ENCODE results near the gene GLI3.

GLI3 gene

DNA sequence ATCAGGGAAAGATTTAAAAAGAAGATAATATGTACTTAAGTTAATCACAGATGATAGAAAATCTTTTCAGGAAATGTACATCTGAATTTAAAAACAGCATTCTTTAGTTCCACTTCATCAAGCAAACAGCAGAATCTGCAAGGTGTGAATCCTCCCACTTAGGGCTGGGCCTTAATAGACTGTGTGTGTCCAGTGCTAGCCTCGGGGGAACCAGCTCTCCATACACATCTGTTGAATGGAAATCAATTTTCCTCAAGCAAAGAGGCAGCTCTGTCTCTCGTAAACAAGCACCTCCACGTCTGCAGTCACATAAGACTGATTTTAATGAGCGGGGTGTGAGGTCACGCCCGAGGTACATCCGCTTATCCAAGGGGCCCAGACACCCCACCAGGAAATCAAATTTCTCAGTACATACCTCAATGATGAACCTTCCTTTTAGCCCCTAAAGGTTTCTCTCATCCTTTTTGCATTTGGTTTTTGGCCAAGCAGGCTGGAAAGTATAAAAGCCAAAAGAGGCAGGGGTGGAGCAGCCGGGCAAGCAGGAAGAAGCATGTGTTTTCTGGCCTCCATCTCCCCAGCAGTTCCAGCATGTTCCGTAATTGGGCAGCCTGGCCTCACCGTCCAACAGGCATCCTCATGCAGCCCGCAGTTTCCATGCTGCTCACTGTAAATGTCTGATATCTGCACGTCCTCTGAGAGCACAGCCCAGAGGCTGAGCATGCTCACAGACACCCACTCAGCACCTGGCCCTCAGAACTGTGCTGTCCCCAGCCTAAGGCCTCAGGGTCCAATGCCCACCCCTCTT, 131.3 kb downstream of the GLI3 start:
- no peak for DNase-seq (ENCODE audit: low spot score)

DNA sequence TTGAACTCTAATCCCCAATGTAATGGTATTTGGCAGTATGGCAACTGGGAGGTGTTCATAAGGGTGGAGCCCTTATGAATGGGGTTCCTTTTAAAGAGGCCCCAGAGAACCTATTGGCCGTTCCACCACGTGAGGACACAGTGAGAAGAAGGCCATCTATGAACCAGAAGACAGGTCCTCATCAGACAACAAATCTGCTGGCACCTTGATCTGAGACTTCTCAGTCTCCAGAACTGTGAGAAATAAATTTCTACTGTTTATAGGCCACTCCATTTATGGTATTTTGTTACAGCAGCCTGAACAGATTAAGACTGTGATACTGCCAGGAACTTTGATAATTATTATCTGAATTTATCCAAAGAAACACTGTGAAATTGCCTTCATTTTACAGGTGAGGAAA, 132.3 kb downstream of the GLI3 start:
- DNase-seq (ENCODE audit: low spot score) = no peak

- DNase-seq (ENCODE audit: low spot score) = no peak
Measured at GRCh38 chr7:42104231-42104630, 132.8 kb downstream of the GLI3 start.

DNA sequence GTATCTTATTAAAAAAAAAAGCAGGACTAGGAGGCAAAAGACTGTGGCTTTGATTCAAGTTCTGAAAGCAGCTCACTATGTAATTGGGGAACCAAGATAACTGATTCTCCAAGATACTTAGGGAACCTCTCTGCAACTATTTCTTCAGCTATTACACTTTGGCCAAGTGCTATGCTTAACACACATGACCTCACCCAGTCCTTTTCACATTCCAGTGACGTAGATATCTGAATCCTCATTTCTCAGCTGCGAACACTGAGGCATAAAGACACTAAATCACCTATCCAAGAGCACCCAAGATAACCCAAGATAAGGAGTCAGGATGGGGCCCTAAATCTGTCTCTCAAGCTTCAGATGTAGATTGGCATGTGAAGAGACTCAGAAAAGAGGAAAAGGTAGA, 133.6 kb downstream of the GLI3 start:
- DNase-seq (ENCODE audit: low spot score) = no peak

DNA sequence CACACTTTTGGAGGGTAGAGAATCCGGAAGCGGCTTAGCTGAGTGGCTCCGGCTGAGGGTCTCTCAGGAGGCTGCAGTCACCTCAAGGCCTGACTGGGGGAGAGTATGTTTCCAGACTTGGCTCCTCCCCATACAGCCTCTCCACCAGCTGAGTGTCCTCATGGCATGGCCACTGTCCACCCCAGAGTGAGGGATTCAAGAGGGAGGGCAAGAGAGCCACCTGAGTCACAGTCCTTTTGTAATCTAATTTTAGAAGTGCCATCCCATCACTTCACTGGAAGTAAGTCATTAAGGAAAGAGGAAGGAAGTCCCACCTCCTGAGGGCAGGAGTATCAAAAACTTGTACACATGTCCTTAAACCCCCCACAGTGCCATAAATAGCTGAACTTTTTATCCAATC, 134.0 kb downstream of the GLI3 start:
- no peak for DNase-seq (ENCODE audit: low spot score)

GRCh38 chr7:42102301-42102700, 134.7 kb downstream of the GLI3 start:
- no peak for DNase-seq (ENCODE audit: low spot score)

DNA sequence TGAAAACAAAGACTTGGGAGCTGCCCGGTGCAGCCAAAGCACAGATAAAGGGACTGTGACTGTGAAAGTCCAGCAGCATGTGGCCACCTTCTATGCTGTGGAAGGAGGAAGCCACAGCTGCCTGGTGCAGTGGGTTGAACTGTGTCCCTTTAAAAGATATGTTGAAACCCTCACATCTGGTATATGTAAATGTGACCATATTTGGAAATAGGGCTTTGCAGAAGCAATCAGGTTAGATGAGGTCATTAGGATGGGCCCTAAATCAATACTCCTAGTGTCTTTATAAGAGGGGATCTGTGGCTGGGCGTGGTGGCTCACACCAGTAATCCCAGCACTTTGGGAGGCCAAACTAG, 136.9 kb downstream of the GLI3 start:
- DNase-seq (ENCODE audit: low spot score) = no peak

DNA sequence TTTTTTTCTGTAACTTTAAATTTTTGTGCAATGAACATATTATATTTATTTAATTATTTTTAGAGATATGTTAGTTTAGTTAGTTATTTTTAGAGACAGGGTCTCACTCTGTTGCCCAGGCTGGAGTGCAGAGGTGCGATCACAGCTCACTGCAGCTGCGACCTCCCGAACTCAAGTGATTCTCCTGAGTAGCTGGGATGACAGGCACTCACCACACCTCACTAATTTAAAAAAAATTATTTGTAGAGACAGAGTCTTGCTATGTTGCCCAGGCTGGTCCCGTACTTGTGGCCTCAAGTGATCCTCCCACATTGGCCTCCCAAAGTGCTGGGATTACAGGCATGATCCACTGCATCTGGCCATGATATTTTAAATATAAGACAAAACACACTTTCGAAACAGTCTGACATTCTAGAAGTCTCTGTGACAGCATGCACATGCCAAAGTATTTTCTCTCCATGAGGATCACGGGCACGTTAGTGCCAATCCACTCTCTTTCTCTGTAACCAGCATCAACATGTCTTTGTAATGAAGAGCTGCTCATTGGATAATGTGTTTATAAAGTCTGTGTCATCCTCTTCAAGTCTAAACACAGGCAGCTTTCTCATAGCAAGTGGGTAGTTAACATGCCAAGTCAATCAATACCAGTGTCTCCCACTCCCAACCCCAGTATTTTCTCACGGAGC, 137.4 kb downstream of the GLI3 start:
- no peak for DNase-seq (ENCODE audit: low spot score)

DNA sequence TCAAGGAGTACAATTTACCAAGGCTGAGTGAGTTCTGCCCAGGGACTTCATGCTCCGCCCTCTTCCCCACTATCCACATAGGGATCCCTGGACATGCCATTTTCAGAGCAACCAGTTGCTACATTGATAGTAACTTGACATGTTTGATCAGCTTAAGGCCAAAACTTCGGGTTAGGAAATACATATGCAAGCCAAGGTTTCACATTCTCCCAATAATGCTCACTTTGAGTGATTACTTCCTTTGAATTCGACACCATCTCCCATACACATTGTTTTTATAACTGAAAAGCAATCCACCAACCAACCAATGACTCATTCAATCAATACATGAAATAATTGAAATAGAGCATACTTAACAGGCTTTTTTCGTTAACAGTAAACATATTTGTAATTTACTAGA, 137.9 kb downstream of the GLI3 start:
- no peak for DNase-seq (ENCODE audit: low spot score)

GRCh38 chr7:42097752-42098151, 139.3 kb downstream of the GLI3 start:
- peak; percentile 62 for DNase-seq (ENCODE audit: low spot score)

- peak; percentile 41 for DNase-seq (ENCODE audit: low spot score)
Measured at GRCh38 chr7:42096681-42097561, 140.1 kb downstream of the GLI3 start.

DNA sequence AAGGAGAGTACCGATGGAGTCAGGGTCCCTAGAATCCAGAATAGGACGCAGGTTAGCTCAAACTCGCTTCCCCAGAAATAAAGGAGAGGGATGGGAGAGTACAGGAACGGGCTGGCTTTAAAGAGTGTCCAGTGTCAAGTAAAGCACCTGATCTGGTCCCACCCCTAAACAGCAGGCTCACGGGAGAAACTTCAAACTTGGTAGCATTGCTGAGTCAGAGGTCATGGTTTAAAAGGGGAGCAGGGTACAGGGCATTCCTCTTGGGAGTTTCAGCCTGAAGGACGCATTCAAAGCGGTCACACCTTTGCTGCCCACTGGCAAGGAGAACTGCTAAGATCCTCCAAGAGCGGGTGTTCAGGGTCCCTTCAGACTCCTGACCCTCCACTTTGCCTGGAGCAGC, 140.7 kb downstream of the GLI3 start:
- no peak for DNase-seq (ENCODE audit: low spot score)

- no peak for DNase-seq (ENCODE audit: low spot score)
Measured at GRCh38 chr7:42095791-42096190, 141.2 kb downstream of the GLI3 start.

GRCh38 chr7:42093349-42093905, 143.6 kb downstream of the GLI3 start:
- DNase-seq (ENCODE audit: low spot score) = no peak

- DNase-seq (ENCODE audit: low spot score) = no peak
Measured at GRCh38 chr7:42091461-42092291, 145.3 kb downstream of the GLI3 start.

DNA sequence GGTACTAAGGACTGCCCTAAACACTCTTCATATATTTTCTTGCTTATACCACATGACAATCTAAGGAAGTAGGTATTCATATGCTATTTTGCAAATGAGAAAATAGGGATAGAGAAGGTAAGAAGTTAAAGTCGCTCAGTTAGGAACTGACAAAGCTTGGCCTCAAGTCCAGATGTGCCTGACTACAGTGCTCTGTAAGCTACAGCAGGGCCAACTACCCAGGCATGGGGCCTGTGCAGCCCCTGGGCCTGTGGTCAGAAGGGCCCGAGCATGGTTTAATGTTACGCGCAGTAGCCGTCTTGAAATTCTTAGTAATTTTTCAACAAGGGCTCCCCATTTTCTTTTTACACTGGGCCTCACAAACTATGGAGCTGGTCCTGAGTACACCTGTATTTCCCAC, 146.2 kb downstream of the GLI3 start:
- DNase-seq (ENCODE audit: low spot score) = no peak

- DNase-seq (ENCODE audit: low spot score) = no peak
Measured at GRCh38 chr7:42090056-42090455, 147.0 kb downstream of the GLI3 start.

DNA sequence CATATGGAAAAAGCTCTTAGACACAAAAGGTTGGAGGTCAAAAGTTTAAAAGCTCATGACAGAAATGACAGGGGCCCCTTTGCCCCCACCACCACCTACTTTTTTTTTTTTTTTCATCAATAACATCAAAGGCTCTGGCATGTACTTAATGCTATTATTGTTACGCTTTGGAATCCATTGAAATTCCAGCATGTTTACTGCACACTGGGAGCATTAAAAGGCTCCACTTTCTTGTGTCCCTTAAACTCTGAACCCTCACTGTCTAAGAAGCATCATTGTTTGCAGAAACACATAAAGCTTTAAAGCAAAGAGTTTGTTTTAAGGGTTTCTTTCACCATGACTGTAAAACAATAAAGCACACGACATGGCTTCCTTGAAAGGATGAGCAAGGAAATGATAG, 149.4 kb downstream of the GLI3 start:
- no peak for DNase-seq (ENCODE audit: low spot score)

- DNase-seq (ENCODE audit: low spot score) = no peak
Measured at GRCh38 chr7:42085531-42085930, 151.5 kb downstream of the GLI3 start.

DNA sequence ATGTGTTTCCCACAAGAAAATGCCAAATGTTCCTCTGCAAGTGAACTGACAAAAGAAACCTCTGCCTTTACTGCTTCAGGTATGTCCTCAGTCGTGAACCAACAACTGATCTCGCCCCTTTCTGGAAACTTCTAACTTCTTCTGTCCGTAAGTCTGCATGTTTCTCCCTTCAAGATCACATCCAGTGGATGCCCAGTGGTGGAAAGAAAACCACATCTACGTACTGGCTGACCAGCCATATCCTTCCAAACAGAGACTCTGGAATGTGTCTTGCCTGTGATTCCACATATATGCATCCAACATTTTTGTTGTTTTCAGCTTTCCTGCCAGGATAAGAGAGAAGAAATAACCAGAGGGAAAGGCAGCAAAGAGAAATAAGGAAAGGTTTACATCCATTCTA, 152.7 kb downstream of the GLI3 start:
- no peak for DNase-seq (ENCODE audit: low spot score)

DNA sequence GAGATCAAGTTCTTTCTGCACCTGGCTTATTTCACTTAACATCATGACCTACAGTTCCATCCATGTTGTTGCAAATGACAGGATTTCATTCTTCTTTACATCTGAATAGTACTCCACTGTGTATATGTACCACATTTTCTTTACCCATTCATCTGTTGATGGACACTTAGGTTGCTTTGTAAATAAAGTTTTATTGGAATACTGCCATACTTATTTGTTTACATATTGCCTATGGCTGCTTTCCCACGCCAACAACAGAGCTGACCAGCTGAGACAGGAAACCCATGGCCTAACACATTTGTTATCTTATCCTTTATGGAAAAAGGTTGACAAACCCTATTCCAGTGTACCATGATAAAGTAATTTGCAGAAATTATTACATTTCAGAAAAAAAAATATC, 153.7 kb downstream of the GLI3 start:
- no peak for DNase-seq (ENCODE audit: low spot score)

- DNase-seq (ENCODE audit: low spot score) = peak; percentile 40
Measured at GRCh38 chr7:42082144-42082543, 154.9 kb downstream of the GLI3 start.

Data from AG20443 (cell line).